Activated naive CD8-positive, alpha-beta T cell treated with anti-CD3 and anti-CD28 coated beads for 36 hours (primary cell): ENCODE measurements around the gene GSTM1. TPM values are rescaled to one million over a fixed set of nuclear protein-coding genes. Genes with fewer than 3 reads are reported as not detected.

Experiments
- DNase-seq: peaks from one replicate; pipeline ENCODE4 v3.0.0; 2021
- H3K27ac Mint-ChIP-seq: one replicate; pipeline ENCODE4 v1.8.0; 2022; ENCODE audit warnings: mild to moderate bottlenecking, moderate library complexity, mixed read lengths
- H3K27me3 Mint-ChIP-seq: one replicate; pipeline ENCODE4 v1.8.0; 2022; ENCODE audit warnings: mild to moderate bottlenecking, mixed read lengths
- H3K36me3 Mint-ChIP-seq: one replicate; pipeline ENCODE4 v1.8.0; 2021; ENCODE audit warnings: mild to moderate bottlenecking, mixed read lengths
- H3K4me1 Mint-ChIP-seq: one replicate; pipeline ENCODE4 v1.8.0; 2021; ENCODE audit warnings: mixed read lengths
- H3K4me3 Mint-ChIP-seq: one replicate; pipeline ENCODE4 v1.8.0; 2022; ENCODE audit warnings: mild to moderate bottlenecking, moderate library complexity, mixed read lengths
- H3K9me3 Mint-ChIP-seq: one replicate; pipeline ENCODE4 v1.8.0; 2022; ENCODE audit warnings: mixed read lengths
- total RNA-seq, 2 experiments: library from RNA; stranded (reverse); gene quantifications; one replicate each; pipeline ENCODE4 v1.2.3, GENCODE V29; 2021

Gene GSTM1
- total RNA-seq, 2 experiments from 2014 or later = not detected

- H3K27me3 Mint-ChIP-seq = peaks cover 4% of the 10 kb centered on the region
- H3K27ac Mint-ChIP-seq = no peak overlapping the region
- no peaks in the 10 kb centered on the region for H3K9me3 Mint-ChIP-seq
- no peak overlapping the region for H3K4me3 Mint-ChIP-seq
- DNase-seq = no peak
- H3K4me1 Mint-ChIP-seq = no peaks in the 10 kb centered on the region
- no peaks in the 10 kb centered on the region for H3K36me3 Mint-ChIP-seq
These were observed 37.3 kb downstream of the GSTM1 start for GRCh38 chr1:109724933-109725332.

GRCh38 chr1:109725510-109725909 lies 37.9 kb downstream of the GSTM1 start:
- Mint-ChIP-seq H3K4me1 (no peaks in the 10 kb centered on the region), H3K9me3 (no peaks in the 10 kb centered on the region), H3K27me3 (peaks cover 4% of the 10 kb centered on the region), H3K4me3 (no peak overlapping the region), H3K36me3 (no peaks in the 10 kb centered on the region), H3K27ac (no peak overlapping the region)
- no peak for DNase-seq

- no peaks in the 10 kb centered on the region for H3K9me3 Mint-ChIP-seq
These were observed 38.4 kb downstream of the GSTM1 start for GRCh38 chr1:109726007-109726406.

GRCh38 chr1:109726728-109727373 lies 39.2 kb downstream of the GSTM1 start:
- Mint-ChIP-seq H3K4me1 (no peaks in the 10 kb centered on the region), H3K27ac (no peak overlapping the region), H3K36me3 (no peaks in the 10 kb centered on the region), H3K9me3 (no peaks in the 10 kb centered on the region), H3K27me3 (peaks cover 8% of the 10 kb centered on the region), H3K4me3 (no peak overlapping the region)
- no peak for DNase-seq

More at GRCh38 chr1:109726007-109726406, 38.4 kb downstream of the GSTM1 start:
- no peaks in the 10 kb centered on the region for H3K4me1 Mint-ChIP-seq
- H3K4me3 Mint-ChIP-seq = no peak overlapping the region
- DNase-seq = no peak
- H3K36me3 Mint-ChIP-seq = no peaks in the 10 kb centered on the region
- H3K27ac Mint-ChIP-seq = no peak overlapping the region
- peaks cover 4% of the 10 kb centered on the region for H3K27me3 Mint-ChIP-seq

GRCh38 chr1:109728870-109729269 lies 41.3 kb downstream of the GSTM1 start:
- Mint-ChIP-seq H3K4me1 (no peaks in the 10 kb centered on the region), H3K27ac (no peak overlapping the region), H3K27me3 (peaks cover 8% of the 10 kb centered on the region), H3K9me3 (no peaks in the 10 kb centered on the region), H3K4me3 (no peak overlapping the region), H3K36me3 (no peaks in the 10 kb centered on the region)
- DNase-seq = no peak

GRCh38 chr1:109730666-109731065 lies 43.0 kb downstream of the GSTM1 start:
- no peak overlapping the region for H3K27ac Mint-ChIP-seq

GRCh38 chr1:109732390-109732881 lies 44.8 kb downstream of the GSTM1 start:
- Mint-ChIP-seq H3K27me3 (peaks cover 8% of the 10 kb centered on the region), H3K9me3 (no peaks in the 10 kb centered on the region), H3K4me1 (no peaks in the 10 kb centered on the region), H3K4me3 (no peak overlapping the region), H3K27ac (no peak overlapping the region), H3K36me3 (no peaks in the 10 kb centered on the region)
- no peak for DNase-seq

More at GRCh38 chr1:109730666-109731065, 43.0 kb downstream of the GSTM1 start:
- no peak overlapping the region for H3K4me3 Mint-ChIP-seq
- peaks cover 8% of the 10 kb centered on the region for H3K27me3 Mint-ChIP-seq
- no peak for DNase-seq
- no peaks in the 10 kb centered on the region for H3K36me3 Mint-ChIP-seq
- no peaks in the 10 kb centered on the region for H3K4me1 Mint-ChIP-seq
- no peaks in the 10 kb centered on the region for H3K9me3 Mint-ChIP-seq

GRCh38 chr1:109733236-109733870 lies 45.7 kb downstream of the GSTM1 start:
- Mint-ChIP-seq H3K4me1 (no peaks in the 10 kb centered on the region), H3K27ac (no peak overlapping the region), H3K36me3 (peaks cover 3% of the 10 kb centered on the region), H3K9me3 (no peaks in the 10 kb centered on the region), H3K4me3 (no peak overlapping the region), H3K27me3 (peaks cover 10% of the 10 kb centered on the region)
- DNase-seq = no peak

GRCh38 chr1:109739738-109740614 lies 52.4 kb downstream of the GSTM1 start:
- Mint-ChIP-seq H3K27ac (peak overlapping the region; percentile 79), H3K27me3 (peaks cover 18% of the 10 kb centered on the region), H3K4me3 (peak overlapping the region; percentile 78), H3K36me3 (peaks cover 3% of the 10 kb centered on the region), H3K4me1 (peaks cover 6% of the 10 kb centered on the region), H3K9me3 (no peaks in the 10 kb centered on the region)
- DNase-seq = peak; percentile 82

- Mint-ChIP-seq H3K36me3 (peaks cover 3% of the 10 kb centered on the region), H3K9me3 (no peaks in the 10 kb centered on the region), H3K4me3 (peak within 1 kb of the TSS; percentile 78), H3K27ac (peak within 1 kb of the TSS; percentile 79), H3K27me3 (peaks cover 21% of the 10 kb centered on the region), H3K4me1 (peaks cover 6% of the 10 kb centered on the region)
- no peak for DNase-seq
These were observed 53.2 kb downstream of the GSTM1 start, which contains the start of gene GSTM3 for GRCh38 chr1:109740615-109741373. TSS of gene GSTM3 (minus strand) at chr1:109741038. CDS start at chr1:109740287, 751 bp downstream.

Other genes with a start within 250 kb of the GSTM1 start
- not detected for gene SYPL2, start 221.3 kb upstream of the GSTM1 start, total RNA-seq
- gene ATXN7L2, start 203.9 kb upstream of the GSTM1 start, total RNA-seq = 10 to 100 TPM; 14.6 to 15.6 TPM
- gene CYB561D1, start 193.7 kb upstream of the GSTM1 start, total RNA-seq = 1 to 10 TPM; 6.3 to 8.1 TPM
- gene AMIGO1, start 178.1 kb upstream of the GSTM1 start, total RNA-seq = 1 to 10 TPM; 2.1 to 2.5 TPM
- under 1 TPM in 1 of 2 experiments, not detected in 1; 0.16 TPM for gene GPR61, start 147.9 kb upstream of the GSTM1 start, total RNA-seq
- 1 to 10 TPM; 8.4 TPM for gene GNAI3, start 139.2 kb upstream of the GSTM1 start, total RNA-seq
- gene GNAT2, start 68.2 kb upstream of the GSTM1 start, total RNA-seq = under 1 TPM; 0.64 to 0.91 TPM
- 10 to 100 TPM; 89.5 to 91.4 TPM for gene AMPD2, start 68.0 kb upstream of the GSTM1 start, total RNA-seq
- gene GSTM4, start 31.7 kb upstream of the GSTM1 start, total RNA-seq = 1 to 10 TPM; 2.4 to 3.0 TPM
- 1 to 10 TPM; 7.4 to 8.5 TPM for gene GSTM2, start 19.8 kb upstream of the GSTM1 start, total RNA-seq
- gene GSTM5, start 24.4 kb downstream of the GSTM1 start, total RNA-seq = under 1 TPM in 1 of 2 experiments, not detected in 1; 0.06 TPM
- 10 to 100 TPM; 21.4 to 25.4 TPM for gene GSTM3, start 53.2 kb downstream of the GSTM1 start, total RNA-seq
- gene EPS8L3, start 76.1 kb downstream of the GSTM1 start, total RNA-seq = not detected
- gene CSF1, start 223.0 kb downstream of the GSTM1 start, total RNA-seq = 10 to 100 TPM; 21.2 to 24.9 TPM